NCI-H187 treated with DMSO at 0.1 percent for 48 hours (cell line): ENCODE measurements around the gene CPNE4.
"Not testable (repeated sequence)": the region's sequence is repeated elsewhere in the genome, so short reads cannot be mapped to it uniquely, and the experiment has no call there.

Experiments used
- DNase-seq: peaks from one replicate; lab custom pipeline; 2025; lab: John Stamatoyannopoulos, UW

The CPNE4 gene

DNA sequence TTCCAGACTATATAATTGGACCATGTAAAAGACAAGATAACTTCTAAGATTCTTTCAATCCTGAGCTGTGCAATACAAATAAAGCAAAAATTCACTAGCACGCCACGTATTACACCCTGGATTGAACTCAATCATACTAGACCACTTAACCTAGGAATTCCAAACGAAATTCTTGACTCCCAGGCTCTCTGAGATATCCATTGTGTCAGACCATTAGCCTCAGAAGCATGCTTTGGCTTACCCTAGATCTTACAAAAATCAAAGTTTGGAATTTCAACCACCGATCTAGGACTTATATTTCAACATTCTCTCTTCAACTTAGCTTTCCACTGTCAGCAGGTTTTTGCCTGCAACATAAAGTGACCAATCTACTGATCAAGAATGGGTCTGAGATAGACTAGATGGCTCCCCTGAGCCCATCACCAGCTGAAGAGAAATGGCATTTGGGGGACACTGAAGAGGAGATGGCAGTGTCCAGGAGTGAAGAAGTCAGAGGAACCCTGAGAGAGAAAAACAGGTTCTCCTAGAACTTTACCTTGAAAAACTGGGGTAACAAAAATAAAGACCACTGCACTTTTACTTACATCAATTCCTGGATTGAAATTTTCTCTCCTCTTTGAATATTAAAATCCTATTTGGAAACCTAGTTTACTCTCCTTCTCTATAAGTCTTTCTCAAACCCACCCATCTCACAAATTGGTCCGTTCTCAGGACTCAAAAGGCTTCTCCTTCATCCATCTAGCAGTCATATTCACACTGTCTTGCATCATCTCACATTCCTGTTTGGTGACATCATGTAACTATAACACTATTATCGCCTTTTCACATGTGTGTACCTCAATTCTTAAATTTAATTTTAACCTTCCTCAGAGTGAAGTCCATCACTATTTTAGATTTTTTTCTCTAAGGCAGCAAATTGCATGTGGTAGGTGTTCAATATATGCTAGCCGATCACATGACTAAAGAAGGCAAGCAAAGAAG, 18.5 kb downstream of the CPNE4 start:
- DNase-seq: no peak

DNA sequence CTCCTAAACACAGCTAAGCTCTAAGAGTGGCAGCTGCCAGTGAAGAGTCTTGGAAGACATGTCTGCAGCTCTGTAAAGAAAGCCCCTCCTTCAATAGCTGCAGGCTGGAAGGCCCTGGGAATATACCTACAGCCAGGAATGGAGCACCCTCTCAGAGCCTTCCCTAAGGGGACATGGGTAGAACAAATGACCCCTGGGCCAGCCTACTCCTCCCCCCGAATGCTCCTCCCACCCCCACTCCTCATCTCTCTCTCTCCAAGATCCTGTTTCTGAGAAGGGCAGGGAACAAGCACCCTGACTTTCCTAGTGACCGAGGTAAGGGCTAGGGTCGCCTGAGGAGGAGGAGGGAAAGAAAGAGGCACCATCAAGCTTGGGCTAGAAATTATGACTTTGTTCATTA, 20.7 kb downstream of the CPNE4 start:
- DNase-seq: no peak

DNA sequence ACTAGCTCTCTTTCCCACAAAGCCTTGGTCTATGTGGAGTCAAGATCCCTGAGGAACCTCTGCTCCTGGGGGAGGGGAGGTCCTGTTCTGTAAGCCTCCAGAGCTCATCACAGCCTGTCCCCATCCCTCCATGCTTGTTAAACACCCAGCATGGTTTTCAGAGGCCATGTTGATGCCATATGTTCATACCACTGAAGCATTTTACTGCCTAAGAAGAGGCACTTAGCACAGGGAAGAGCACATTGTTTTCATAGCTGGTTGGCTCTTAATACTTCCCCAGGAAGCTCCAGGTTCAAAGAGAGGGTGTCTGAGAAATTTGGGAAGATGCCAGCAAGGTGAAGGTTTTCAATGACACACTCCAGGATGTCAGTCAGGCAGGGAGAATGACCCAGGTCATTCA, 25.6 kb downstream of the CPNE4 start:
- DNase-seq: peak; percentile 90

DNA sequence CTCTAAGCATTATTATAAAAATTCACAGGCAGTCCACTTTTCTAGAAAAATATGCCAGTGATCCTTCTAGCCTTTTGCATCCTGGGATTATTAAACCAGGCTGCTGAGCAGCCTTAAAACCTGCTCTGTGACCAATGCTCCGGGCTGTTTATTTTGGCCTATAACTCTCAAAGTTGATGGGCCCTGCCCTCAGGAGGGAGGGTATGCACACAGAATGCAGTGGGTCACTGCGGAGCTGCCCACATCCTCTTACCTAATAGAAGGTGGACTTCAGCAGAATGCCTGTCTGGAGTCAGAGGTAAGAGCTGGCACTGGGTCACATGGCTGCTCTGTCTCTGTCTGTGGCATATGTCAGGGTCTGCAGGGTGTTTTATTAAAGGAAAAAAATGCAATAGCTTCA, 26.0 kb downstream of the CPNE4 start:
- no peak for DNase-seq

DNA sequence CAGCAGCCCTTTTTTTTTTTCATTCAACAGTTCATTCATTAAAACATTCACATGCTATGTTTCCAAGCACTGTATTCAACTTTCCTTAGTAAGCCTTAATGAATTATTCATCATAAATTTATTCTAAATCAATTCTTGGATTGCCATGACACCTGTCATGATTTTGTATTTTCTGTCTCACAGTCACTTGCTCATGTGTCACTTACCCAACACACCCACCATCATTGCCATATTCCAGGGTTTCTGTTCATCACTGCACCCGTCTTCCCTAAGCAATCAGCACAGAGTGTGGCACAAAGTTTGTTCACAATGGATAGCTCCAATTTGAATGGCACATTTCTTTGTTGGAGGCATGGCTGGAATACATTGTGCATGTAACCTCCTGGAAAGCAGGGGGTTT, 27.2 kb downstream of the CPNE4 start:
- no peak for DNase-seq

DNA sequence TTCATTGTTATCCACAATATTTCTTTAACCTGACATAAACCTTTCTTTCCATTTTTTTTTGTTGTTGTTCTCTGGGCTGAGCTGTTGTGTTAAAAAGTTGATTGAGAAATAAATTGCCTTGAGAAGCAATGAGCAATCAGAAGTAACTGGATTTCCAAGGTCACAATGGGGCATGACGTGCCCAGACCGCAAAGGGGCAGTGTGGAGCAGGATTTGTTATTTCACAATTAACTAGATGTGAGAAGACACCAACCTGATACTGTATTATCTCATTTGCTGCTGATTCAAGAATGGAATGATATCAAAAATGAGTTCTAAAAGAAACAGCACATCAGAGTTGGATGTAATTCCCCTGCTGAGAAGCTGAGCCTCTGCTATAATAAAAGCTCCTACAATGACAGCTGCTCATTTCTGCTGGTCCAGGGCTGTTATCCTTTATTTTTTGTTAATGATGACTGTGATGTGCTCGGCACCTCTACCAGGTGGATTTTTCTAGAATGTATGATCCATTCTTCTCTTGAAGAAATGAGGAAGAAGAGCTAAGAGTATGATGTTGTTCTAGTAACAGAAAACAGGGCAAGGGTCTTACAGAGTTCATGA, 28.1 kb downstream of the CPNE4 start:
- no peak for DNase-seq

DNA sequence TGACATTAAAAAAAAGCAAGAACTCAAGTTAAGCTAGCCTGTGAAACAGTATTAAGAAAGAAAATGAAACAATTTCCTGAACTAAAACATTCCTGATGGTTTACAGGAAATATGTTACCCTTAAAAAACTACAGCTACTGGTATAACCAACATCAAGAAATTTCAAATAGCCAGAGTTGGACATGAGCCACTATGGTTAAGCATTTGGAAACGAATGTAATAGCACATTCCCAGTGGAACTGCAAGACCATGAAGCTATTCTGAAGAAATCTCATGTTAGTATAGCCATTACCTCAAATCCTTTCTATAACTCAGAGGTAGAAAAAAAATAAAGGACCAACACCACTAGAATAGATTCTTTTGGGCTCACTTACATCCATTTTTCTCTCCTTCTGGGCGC, 30.2 kb downstream of the CPNE4 start:
- DNase-seq: no peak

DNA sequence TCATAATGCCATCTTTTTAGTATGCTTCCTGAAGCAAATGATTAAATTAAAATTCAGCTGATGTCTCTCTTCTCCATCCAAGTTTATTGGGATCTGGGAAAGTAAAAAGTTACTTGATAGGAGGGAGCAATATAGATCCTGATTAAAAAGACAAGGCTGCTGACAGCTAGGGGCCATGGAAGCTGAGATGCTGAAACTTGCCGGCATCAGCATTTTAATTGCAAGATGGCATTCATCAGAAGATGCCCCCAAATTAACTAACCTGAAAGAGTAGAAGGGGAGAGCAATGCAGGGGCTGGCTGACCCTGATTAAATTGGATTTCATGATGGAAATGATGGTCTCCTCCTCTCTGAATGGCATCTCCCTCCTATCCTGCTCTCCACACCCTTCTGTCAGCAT, 31.1 kb downstream of the CPNE4 start:
- no peak for DNase-seq

DNA sequence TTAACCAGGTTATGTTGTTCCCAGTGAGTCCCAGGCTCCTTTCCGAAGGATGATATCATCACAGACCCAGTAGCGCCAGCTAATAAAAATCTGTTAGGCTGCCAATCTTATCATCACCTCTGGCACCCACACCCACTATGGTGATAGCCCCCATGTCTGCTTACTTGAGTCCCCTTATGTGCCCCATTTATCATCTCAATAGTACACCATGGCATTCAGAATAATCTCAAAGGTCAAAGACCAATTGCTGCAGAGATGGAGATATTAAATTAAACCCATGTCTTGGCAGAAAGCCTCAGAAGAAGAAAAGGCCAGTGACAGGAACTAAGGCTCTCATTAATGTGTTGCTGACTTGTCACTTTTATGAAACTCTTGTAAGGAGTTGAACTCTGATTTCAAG, 32.8 kb downstream of the CPNE4 start:
- no peak for DNase-seq

DNA sequence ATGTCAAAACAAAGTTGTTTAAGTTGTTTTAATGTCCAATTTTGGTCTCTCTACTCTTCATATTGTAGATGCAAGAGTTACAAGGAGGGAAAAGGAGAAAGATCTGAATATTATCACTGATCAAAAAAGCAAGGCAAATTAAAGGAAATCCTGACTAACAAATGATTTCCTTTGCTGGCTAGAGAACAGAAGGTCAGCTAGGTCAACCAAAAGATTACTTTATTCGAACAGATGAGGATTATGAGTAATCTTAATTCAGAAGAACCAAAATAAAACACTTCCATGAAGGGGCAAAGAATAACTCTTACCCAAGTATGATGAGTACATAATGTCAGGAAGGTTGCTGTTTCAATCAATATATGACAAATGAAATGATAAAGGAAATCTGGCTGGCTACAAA, 33.8 kb downstream of the CPNE4 start:
- DNase-seq: no peak

DNA sequence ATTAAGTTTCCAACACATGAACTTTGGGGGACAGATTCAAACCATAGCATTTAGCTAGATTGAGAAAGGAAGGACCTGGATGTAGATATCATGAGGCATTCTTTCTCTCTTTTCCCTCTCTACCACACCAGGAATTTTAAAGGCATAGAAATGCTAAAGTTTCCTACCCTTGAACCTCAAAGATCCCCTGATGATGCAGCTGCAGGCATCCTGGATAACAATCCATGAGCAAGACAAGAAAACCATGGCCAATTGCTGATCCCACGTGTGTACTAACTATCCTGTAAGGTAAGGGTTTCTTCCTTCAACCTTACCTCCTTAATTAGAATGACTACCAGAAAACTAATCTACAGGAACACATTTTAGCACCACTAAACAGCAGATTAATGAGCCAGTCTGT, 36.8 kb downstream of the CPNE4 start:
- DNase-seq: no peak

DNA sequence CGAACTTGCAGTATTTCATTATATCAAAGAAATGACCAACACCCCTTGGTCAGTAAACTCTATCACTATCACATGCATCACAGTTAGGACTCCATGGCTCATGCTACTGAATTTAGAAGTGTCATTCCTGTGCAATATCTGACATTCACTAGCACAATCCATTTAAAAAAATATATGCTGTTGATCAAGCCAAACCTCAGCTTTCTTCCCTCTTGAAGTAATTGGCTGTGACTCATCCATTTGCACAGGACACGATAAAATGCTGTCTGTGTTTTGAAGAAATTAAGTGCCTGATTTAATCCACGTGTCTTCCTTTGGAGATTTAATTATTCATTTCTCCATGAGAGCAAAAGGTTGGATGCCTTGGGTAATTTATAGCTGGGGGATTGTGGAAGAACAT, 38.9 kb downstream of the CPNE4 start:
- no peak for DNase-seq

DNA sequence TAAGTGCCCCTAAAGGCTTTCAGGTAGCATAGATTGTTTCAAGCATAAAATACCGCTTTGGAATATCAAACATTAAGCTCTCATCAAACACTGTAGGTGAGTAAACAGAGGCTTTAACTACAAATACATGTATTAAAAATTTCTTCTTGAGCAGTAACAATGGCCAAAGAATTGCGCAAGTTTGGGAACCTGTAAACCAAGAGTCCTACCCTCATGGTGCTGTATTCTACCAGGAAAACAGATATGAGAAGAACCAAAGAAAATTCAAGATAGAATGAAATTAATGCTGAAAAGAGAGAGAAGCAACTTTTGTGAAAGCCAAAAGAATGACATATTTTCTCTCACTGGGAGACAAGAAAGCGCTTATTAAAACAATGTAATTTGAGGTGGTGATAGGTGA, 45.5 kb downstream of the CPNE4 start:
- no peak for DNase-seq

DNA sequence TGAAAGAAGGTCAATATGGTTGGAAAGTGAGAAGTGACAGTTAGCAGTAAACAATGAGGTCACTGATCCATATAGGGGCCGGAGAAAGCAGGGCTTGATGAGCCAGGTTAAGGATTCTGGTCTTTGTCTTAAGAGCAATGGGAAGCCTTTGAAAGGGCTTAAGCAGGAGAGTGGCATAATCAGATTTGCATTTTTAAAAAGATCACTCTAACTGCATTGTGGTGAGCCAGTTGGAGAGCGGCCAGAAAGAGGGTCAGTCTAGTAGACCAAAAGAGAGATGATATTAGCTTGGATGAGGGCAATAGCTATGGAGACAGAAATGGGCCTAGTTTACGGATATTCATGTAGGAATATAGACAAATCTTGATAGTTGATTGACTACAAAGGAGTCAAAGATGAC, 46.6 kb downstream of the CPNE4 start:
- DNase-seq: no peak

DNA sequence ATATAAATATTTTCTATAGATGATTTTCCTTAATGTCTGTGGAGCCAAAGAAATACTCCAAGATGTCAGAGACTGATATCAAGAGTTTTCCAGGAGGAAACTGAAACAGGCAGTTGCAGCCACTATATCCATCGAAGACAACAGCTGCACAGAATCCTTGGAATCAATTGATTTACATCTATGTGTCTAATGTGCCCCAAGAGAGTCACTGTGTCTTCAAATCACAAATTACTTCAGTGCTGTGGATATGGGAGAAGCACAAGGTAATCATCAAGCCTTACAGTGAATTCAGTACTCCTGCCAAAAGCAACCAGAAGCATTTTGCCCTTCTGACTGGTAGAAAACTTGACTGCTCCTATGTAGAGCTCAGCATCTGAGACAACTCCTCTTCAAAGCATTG, 51.1 kb downstream of the CPNE4 start:
- no peak for DNase-seq

DNA sequence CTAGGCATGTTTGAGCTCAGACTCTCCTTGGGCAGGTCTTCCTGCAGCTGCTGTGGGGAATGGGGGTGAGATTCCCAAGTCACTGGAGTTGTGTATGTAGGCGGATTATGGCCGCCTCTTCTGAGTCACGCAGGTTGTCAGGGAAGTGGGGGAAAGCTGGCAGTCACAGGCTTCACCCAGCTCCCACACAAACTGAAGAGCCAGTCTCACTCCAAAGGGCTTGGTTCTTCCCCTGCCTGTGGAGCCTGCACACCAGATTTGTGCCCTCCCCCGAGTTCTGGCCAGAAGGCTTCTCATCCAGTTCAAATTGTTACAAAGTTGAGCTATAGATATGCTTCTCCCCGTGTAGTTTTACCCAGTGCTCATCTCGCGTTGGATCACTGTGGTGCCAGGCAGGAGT, 53.5 kb downstream of the CPNE4 start:
- no peak for DNase-seq

DNA sequence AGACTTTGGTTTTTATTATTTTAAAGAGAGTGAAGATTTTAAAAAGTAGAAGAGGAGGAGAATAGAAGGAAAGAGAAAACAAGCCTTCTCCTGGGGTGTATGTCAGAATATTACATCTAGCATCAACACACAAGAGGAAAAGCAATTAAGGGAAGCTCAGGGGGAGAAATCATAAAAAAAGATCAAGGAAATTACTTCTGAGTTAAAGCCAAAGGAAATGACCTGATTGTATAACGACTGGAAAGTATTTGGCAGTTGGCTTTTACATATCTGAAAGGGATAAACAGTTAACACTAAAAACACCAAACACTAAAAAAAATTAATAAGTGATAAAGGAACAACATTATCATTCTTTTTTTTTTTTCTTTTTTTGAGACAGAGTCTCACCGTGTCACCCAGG, 58.4 kb downstream of the CPNE4 start:
- DNase-seq: no peak

DNA sequence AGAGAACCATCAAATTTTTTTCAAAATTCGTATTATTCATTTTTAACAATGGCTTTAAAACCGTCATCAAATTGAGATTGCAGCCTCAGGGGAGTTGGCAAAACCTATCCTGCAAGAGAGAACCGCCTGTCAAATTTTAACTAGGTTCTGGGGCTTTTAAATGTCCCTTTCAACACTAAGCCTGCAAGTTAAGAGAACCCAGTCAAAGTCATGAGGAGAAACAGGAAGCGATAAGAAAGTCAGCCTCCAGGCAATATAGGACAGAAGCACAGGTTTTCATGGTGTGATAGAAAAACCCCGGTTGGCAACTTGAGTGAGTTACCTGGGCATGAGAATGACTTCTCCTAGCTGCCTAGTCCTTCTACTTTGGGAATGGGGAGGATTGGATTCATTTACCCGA, 59.8 kb downstream of the CPNE4 start:
- no peak for DNase-seq

DNA sequence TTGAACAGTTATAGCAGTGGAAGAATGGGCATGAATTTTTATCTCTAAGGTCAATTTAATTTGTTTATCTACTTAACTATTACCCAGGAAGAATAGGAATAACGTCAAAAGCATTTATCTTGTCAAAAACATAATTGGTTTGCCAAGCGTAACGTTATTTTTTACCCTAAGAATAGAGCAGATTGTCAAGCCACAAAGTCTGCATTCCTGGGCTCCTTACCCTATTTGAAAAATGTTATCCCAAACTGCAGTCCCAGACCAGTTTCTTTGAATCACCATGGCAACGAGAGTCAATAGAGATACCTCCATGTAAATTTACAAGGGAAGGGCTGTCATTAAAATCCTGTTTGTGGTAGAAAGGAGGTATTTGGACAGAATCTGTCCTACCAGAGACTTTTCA, 61.1 kb downstream of the CPNE4 start:
- no peak for DNase-seq

DNA sequence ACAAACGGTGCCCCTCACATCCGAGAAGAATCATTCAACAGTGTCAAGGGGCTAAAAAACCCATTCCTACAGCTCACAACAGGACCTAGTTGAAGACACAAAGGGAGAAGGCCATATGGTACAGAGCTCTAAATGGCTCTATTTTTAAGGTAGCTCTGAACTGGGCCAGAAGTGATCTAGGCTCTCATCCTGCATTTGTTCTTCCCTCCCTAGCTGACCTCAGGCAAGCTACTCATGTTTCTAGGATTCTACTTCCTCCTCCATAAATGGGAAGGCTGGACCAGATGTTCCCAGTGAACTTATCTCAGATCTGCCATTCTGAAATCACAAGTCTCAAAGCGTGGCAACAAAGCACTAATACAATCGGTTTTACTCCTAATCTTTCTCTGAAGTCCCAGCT, 62.3 kb downstream of the CPNE4 start:
- DNase-seq: no peak

DNA sequence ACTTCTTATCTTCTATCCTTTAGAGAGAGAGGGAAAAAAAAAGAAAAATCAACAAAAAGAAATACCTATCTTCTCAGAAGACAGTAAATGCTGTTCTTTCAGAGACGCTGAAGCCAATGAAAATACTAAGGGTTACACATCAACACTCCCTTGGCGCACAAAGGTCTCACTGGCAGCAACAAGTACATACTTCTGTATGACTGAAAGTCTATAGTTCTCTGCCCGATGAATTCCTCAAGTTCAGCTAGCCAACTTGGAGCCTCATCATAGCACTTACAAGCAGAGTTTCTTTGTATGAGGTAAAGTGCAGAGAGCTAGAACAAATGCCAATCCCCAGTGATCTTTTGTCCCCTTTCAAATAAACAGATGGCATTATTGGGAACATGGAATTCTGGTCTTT, 62.7 kb downstream of the CPNE4 start:
- no peak for DNase-seq

DNA sequence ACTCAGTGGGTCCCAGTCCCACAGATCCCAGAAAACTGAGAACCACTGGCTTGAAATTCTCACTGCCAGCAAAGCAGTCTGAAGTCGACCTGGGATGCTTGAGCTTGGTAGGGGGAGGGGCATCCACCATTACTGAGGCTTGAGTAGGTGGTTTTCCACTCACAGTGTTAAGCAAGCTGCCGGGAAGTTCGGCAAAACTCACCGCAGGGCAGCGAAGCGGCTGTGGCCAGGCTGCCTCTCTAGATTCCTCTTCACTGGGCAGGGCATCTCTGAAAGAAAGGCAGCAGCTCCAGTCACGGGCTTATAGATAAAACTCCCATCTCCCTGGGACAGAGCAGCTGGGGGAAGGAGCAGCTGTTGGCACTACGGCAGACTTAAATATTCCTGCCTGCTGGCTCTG, 71.4 kb downstream of the CPNE4 start:
- DNase-seq: not testable (repeated sequence)

DNA sequence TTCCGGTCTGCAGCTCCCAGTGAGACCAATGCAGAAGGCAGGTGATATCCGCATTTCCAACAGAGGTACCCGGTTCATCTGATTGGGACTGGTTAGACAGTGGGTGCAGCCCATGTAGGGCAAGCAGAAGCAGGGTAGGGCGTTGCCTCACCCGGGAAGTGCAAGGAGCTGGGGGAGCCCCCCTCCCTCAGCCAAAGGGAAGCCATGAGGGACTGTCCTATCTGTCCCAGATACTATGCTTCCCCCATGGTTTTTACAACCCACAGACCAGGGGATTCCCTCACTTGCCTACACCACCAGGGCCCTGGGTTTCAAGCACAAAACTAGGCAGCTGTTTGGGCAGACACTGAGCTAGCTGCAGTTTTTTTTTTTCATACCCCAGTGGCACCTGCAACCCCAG, 71.8 kb downstream of the CPNE4 start:
- DNase-seq: no peak

DNA sequence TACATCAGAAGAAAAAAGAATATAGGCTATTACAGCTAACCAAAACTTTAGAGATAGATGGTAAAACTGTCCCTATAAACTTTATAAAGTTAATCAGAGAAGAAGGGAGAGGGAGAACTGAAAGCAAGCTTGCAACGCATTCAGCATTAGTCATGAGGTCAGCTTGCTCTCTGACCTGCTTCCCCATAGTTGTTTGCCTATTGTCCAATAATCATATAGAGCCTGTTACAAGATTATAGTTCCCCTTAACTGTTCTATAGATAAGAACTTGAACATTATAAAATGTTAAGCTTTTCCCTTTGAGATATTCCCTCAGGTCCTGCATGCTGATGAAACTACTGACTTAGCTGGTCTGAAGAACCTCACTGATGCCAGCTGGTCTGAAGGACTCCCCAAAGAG, 74.5 kb downstream of the CPNE4 start:
- DNase-seq: no peak
